Osteocyte (in vitro differentiated cells): ENCODE results near the gene FAM32A. TPM values are rescaled to one million over a fixed set of nuclear protein-coding genes. Genes with fewer than 3 reads are reported as not detected.

ENCODE experiments used
- DNase-seq: peaks from one replicate; pipeline ENCODE4 v3.0.0; 2021; ENCODE audit warnings: mixed read lengths; ENCODE audit not compliant: unreplicated experiment; ENCODE audit errors: extremely low spot score
- H3K27ac Mint-ChIP-seq: one replicate; pipeline ENCODE4 v1.8.0; 2021; ENCODE audit warnings: mild to moderate bottlenecking, mixed read lengths; ENCODE audit not compliant: unreplicated experiment
- H3K27me3 Mint-ChIP-seq: one replicate; pipeline ENCODE4 v1.8.0; 2021; ENCODE audit warnings: mixed read lengths; ENCODE audit not compliant: unreplicated experiment
- H3K36me3 Mint-ChIP-seq: one replicate; pipeline ENCODE4 v1.8.0; 2021; ENCODE audit warnings: mixed read lengths; ENCODE audit not compliant: unreplicated experiment
- H3K4me1 Mint-ChIP-seq: one replicate; pipeline ENCODE4 v1.8.0; 2021; ENCODE audit warnings: mixed read lengths; ENCODE audit not compliant: unreplicated experiment
- H3K4me3 Mint-ChIP-seq: one replicate; pipeline ENCODE4 v1.8.0; 2021; ENCODE audit warnings: mild to moderate bottlenecking, moderate library complexity, mixed read lengths; ENCODE audit not compliant: unreplicated experiment
- H3K9me3 Mint-ChIP-seq: one replicate; pipeline ENCODE4 v1.8.0; 2021; ENCODE audit warnings: mixed read lengths; ENCODE audit not compliant: unreplicated experiment
- total RNA-seq: library from RNA; stranded (reverse); gene quantifications from 2 replicates; pipeline ENCODE4 v1.2.1, GENCODE V29; 2021
- TF ChIP-seq, protein P1 (sequence below): fragments of 200-600 bp; sonication (generic); IDR thresholded peaks from 2 replicates; pipeline ENCODE4 v1.5.0; 2021; ENCODE audit warnings: antibody characterized with exemption, mild to moderate bottlenecking, moderate library complexity

The FAM32A gene
- total RNA-seq, 1 donor from 2014 or later: 78.8 TPM

DNA sequence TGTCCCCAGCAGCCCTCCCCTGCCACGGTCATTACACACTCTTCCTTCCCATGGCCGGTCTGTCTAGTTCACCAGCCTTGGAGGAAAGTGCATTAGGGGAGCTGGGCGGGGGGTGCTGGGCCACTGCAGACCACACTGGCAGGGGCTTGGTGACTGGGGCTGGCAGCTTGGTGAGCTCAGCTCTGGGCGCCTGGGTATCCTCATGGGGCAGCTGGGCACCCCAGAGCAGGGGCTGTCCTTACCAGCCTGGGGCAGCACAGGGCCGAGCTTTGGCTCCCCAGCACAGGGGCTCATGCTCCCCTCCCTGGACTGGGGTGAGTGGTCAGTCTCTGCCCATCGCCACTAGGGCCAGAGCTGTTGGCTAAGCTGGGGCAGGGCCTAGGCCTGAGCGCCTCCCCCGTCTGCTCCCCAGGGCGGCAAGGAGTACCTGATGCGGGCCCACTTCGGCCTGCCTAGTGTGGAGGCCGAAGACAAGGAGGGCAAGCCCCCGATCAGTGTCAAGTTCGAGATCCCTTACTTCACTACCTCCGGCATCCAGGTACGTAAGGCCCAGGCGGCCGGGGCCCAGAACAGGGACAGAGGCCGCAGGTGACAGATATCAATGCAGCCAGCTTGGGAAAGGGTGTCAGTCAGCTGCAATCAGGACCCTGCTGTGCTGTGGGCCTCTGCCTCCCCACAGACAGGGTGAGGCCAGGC lies 48.0 kb downstream of the FAM32A start:
- TF ChIP-seq, protein P1, sequence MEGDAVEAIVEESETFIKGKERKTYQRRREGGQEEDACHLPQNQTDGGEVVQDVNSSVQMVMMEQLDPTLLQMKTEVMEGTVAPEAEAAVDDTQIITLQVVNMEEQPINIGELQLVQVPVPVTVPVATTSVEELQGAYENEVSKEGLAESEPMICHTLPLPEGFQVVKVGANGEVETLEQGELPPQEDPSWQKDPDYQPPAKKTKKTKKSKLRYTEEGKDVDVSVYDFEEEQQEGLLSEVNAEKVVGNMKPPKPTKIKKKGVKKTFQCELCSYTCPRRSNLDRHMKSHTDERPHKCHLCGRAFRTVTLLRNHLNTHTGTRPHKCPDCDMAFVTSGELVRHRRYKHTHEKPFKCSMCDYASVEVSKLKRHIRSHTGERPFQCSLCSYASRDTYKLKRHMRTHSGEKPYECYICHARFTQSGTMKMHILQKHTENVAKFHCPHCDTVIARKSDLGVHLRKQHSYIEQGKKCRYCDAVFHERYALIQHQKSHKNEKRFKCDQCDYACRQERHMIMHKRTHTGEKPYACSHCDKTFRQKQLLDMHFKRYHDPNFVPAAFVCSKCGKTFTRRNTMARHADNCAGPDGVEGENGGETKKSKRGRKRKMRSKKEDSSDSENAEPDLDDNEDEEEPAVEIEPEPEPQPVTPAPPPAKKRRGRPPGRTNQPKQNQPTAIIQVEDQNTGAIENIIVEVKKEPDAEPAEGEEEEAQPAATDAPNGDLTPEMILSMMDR: no peak
- H3K4me3 Mint-ChIP-seq: no peak overlapping the region
- no peaks in the 10 kb centered on the region for H3K4me1 Mint-ChIP-seq
- DNase-seq: no peak
- no peaks in the 10 kb centered on the region for H3K9me3 Mint-ChIP-seq
- peaks cover 39% of the 10 kb centered on the region for H3K36me3 Mint-ChIP-seq
- no peak overlapping the region for H3K27ac Mint-ChIP-seq
- no peaks in the 10 kb centered on the region for H3K27me3 Mint-ChIP-seq

DNA sequence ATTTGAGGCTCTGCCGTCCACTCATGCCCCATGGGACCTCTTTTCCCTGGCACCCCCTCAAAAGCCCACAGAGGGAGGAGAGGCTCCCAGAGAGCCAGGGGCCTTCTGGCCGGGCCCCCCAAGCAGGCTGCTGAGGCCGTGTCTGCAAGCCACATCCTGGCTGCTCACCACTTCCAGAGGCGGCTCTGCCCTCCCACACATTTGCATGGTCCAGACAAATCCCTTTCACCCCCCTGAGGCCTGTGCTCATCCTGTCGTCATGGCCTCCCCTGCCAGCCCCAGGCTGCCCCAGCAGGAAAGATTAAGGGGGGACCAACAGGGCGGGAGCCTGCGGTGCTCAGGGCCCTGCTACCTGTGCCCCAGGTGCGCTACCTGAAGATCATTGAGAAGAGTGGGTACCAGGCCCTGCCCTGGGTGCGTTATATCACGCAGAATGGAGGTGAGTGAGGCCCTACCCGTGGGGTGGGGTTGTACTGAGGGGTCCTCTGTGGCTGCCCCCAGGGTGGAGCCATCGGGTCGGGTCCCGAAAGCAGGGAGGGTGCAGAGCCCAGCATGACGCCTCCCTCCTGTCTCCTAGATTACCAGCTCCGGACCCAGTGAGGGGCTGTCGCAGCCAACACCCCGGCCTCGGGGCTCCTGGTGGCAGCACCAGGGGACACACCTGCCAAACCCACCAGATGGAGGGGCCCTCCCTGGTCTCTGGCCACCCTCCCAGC lies 48.8 kb downstream of the FAM32A start:
- Mint-ChIP-seq H3K27me3 (no peaks in the 10 kb centered on the region), H3K36me3 (peaks cover 39% of the 10 kb centered on the region), H3K27ac (no peak overlapping the region), H3K9me3 (no peaks in the 10 kb centered on the region), H3K4me3 (no peak overlapping the region), H3K4me1 (no peaks in the 10 kb centered on the region)
- TF ChIP-seq, protein P1: no peak
- no peak for DNase-seq

- no peak overlapping the region for H3K27ac Mint-ChIP-seq
- no peaks in the 10 kb centered on the region for H3K27me3 Mint-ChIP-seq
- H3K9me3 Mint-ChIP-seq: no peaks in the 10 kb centered on the region
- TF ChIP-seq, protein P1: no peak
- H3K4me3 Mint-ChIP-seq: no peak overlapping the region
- no peak for DNase-seq
- no peaks in the 10 kb centered on the region for H3K4me1 Mint-ChIP-seq
- peaks cover 35% of the 10 kb centered on the region for H3K36me3 Mint-ChIP-seq
Observed at GRCh38 chr19:16234552-16235445, 49.6 kb downstream of the FAM32A start.

DNA sequence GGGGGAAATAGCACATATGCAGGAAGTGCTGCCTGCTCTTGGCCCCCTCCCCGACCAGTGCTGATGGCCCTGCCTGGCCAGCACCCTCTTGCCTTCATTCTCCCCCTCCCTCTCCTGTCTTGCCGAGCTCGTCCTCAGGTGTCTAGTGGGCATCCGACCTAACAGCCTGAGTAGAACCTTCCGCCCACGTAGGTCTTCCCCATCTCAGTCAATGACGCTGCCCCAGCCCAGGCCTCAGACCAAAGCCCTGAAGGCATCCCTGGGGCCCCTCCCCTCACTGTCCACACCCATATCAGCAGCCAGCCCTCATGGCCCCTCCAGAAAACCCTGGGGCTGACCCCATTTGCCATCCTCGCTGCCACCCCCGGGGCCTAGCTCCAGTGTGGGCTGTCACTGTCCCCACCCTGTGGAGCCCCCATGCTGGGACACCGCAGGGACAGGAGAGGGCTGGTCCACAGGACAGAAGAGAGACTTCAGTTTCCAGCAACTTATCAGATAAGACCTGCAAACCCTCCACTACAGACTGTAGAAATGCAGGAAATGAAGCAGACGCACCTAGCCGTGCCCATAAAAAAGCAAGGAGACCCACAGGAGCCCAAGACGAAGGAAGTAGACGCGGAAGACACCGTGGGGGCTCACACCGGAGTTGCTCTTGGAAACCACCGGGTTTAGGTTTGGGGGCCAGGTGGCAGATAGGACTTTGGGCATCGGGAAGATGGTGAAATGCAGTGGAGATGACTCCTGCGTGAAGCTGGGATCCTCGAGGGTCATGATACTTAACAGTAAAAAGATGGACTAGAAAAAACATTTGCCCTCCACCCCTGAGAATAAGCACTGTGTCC lies 50.8 kb downstream of the FAM32A start:
- Mint-ChIP-seq H3K4me3 (no peak overlapping the region), H3K36me3 (peaks cover 30% of the 10 kb centered on the region)
- DNase-seq: no peak

More for the DNA sequence above, 50.8 kb downstream of the FAM32A start:
- Mint-ChIP-seq H3K9me3 (no peaks in the 10 kb centered on the region), H3K27me3 (no peaks in the 10 kb centered on the region), H3K27ac (no peak overlapping the region), H3K4me1 (no peaks in the 10 kb centered on the region)
- TF ChIP-seq, protein P1: no peak

Other genes starting within 250 kb of the FAM32A start
- not detected in 2 replicates for gene OR10H4, start 236.4 kb upstream of the FAM32A start, total RNA-seq
- 663 and 687 TPM in 2 replicates for gene TPM4, start 108.9 kb upstream of the FAM32A start, total RNA-seq
- 55.9 and 61.1 TPM in 2 replicates for gene RAB8A, start 73.5 kb upstream of the FAM32A start, total RNA-seq
- not detected in 2 replicates for gene HSH2D, start 41.7 kb upstream of the FAM32A start, total RNA-seq
- not detected in 2 replicates for gene CIB3, start 11.9 kb upstream of the FAM32A start, total RNA-seq
- gene AP1M1, start 12.5 kb downstream of the FAM32A start, total RNA-seq: 85.5 TPM in 2 replicates
- 41.4 and 55.5 TPM in 2 replicates for gene KLF2, start 139.4 kb downstream of the FAM32A start, total RNA-seq